ENCODE results near the gene WLS.
"Not testable (repeated sequence)": the region's sequence is repeated elsewhere in the genome, so short reads cannot be mapped to it uniquely, and the experiment has no call there.

Gene WLS

GRCh38 chr1:68197891-68198290 is 34.4 kb downstream of the WLS start:
- no peak for DNase-seq

DNA sequence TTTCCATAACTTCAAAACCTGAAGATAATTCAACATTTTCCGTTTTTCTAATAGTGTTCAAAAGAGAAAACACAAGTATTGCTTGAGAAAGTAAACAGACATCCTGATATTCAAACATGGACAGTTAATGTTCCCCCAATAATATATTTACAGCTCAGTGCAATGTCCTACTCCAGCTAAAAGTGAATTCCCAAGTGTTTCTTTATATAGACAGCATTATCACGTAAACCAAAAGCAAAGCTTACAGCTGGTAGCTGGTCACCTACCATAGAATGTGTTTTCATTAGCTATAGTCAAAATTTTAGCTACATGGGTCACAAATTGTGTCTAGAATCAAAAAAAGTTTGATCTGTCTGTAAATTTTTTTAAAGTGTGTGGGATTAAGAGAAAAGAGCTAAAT is 34.9 kb downstream of the WLS start:
- no peak for DNase-seq

GRCh38 chr1:68196676-68197075 is 35.6 kb downstream of the WLS start:
- no peak for DNase-seq

DNA sequence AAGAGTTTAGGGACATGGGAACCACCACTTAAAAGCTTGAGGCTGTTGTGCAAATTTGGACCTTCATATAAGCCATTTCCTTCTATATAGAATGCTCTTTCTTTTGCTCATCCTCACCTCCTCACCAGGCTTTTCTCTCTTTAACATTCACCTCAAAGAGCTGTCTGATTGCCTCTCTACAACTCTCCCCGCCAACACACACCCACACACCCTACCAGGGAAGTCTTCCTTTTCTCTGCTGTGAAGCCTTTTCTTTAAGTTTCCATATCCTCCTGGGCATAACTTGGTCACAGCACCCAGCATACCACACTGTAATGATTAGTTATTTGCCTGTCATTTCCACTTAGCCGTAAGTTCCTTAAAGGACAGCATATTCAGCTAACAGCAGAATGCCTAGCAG is 40.6 kb downstream of the WLS start:
- DNase-seq: no peak

GRCh38 chr1:68188644-68189340 is 43.5 kb downstream of the WLS start:
- DNase-seq: no peak

DNA sequence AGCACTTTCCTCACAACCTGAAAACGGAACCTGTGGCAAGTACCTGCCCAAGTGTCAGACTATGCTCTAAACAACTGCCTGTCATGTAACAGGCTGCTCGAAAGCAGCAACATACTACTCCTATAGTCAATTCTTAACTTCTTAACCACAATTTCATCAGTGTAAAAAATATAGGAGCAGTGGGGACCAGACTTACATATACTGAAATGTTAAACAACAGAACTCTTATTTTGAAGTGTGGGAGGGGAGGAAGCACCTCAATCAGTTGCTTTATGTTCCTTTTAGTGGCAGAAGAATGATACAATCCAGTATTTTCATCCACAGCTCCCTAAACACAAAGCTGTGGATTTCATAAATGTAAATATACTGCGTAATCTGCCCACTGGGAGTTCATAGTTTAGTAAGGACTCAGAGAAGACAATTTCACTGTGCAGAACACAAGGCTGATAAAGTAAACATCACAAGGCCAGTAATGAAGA is 44.2 kb downstream of the WLS start:
- no peak for DNase-seq

DNA sequence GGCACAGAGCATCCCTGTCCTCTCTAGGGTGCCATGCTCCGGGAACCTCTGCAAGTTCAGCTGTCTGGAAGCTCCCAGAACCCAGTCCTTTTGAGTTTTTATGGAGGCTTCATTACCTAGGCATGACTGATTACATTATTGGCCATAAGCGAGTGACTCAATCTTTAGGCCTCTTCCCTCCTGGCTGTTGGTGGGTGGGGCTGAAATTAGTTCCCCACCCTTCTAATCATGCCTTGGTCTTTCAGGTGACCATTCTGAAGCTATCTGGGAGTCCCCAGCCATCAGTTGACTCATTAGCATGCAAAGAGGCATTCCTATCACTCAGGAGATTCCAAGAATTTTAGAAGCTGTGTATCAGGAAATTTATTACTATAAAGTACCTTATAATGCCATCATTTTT is 46.6 kb downstream of the WLS start:
- DNase-seq: no peak

- DNase-seq: no peak
These were observed 48.4 kb downstream of the WLS start for GRCh38 chr1:68183895-68184294.

GRCh38 chr1:68181165-68181556 is 51.2 kb downstream of the WLS start:
- DNase-seq: no peak

GRCh38 chr1:68180441-68181164 is 51.7 kb downstream of the WLS start:
- DNase-seq: no peak

- no peak for DNase-seq
These were observed 53.4 kb downstream of the WLS start for GRCh38 chr1:68178821-68179490.

DNA sequence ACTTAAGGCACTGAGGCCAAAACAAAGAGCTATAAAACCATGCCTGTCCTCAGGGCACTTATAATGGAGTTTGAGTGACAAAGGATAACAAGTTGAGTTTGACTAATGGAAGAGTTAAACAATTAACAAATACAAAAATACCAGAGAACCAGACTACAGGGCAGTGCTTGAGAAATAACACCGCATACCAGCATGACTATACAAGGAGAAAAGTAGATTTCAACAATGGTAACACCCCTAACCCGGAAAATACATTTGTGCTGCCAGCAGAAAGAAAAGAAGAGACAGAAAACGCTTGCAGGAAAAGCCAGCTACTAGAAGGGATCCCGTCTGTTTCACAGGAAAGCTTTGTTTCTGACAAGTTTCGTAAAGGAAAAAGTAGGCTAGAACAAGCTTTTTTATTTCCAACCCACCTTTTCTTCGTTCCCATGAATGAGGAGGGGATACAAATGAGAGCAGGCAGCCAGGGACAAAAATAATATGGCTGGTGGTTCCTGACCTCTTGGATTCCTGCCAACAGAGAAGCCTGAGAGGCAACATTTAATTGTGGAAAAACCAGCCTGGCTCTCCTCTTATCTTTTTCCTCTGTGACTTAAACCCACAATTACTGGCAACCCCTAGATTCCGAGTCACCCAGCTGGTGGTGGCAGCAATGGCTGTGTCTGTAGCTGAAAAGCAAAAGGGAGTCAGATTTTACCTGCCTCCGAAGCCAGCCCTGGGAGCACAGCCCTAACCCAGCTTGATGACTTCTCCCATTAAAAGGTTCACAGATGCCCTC is 56.5 kb downstream of the WLS start:
- DNase-seq: no peak

GRCh38 chr1:68174738-68175113 is 57.6 kb downstream of the WLS start:
- DNase-seq: no peak

DNA sequence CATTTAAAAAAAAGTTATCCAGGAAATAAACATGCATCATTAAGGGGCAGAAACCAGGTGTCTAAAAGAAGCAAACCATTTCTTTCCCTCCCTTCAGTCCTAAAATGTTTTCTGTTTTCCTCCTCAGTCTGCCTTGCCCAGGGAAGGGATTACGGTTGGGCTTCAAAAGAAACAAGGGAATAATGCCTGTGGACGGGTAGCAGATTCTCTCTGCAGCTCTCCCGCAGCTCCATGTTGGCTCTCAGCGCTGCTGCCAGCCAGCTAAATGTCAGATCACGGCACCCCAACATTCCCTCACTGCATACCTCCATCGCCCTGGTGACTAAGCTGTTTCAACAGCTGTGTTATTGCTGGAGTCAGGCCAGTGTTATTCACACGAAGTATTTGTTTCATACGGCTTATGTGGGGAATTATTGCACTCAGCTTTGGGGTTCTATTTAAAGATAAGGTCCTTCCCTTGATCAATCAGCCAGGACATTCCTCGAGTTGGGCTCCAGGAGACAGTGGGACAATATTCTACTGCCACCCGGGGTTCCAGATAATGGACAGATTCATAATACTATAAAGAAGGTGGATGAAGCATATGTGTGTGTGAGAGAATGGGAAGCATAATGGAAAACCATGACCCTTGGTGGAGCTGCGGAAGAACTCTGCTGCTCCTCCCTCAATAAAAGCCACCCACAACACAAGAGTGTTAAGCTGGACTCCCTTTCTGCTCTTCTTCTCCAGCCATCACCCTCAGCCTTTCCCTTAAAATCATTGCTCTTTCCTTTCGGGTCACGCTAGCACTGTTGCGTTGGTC is 58.2 kb downstream of the WLS start:
- no peak for DNase-seq

- no peak for DNase-seq
These were observed 58.9 kb downstream of the WLS start for GRCh38 chr1:68173283-68173935.

- DNase-seq: not testable (repeated sequence)
These were observed 60.5 kb downstream of the WLS start for GRCh38 chr1:68171795-68172194.

GRCh38 chr1:68168545-68169171 is 63.7 kb downstream of the WLS start:
- DNase-seq: no peak

GRCh38 chr1:68167211-68167610 is 65.1 kb downstream of the WLS start:
- DNase-seq: no peak

- no peak for DNase-seq
These were observed 66.0 kb downstream of the WLS start for GRCh38 chr1:68166348-68166747.

GRCh38 chr1:68165665-68166064 is 66.7 kb downstream of the WLS start:
- DNase-seq: no peak

DNA sequence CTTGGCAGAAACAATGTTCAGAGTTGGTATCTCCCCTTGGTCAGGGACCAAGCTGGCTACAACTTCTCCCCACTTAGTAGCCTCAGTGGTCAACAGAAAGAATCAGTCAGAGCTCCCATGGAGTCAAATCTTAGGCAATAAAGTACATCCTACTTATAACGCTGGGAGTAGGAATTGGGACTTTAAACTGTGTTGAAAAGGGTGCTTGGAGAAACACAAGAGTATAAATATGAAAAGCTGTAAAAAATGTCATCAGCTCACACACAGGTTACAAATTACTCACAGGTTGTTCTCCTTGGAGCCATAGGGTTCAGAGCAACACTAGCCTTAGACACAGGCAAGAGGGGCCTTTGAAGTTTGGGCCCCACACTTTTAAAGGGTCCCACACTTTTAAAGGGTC is 67.4 kb downstream of the WLS start:
- DNase-seq: no peak

Measured in activated CD8-positive, alpha-beta memory T cell treated with anti-CD3 and anti-CD28 coated beads for 24 hours (primary cell).